Activated CD4-positive, alpha-beta memory T cell treated with anti-CD3 and anti-CD28 coated beads for 36 hours (primary cell): Measurements from ENCODE around the gene ITPR3. TPM values are rescaled to one million over a fixed set of nuclear protein-coding genes. Genes with fewer than 3 reads are reported as not detected.

ENCODE experiments used
- CTCF ChIA-PET: fragments of 350-600 bp; sonication (Branson Sonifier 250); formaldehyde crosslinking; loops from one replicate; lab custom pipeline; 2021; ENCODE audit warnings: antibody characterized with exemption, inconsistent platforms; lab: Charles Lee
- POLR2A ChIA-PET: fragments of 350-600 bp; sonication (Branson Sonifier 250); formaldehyde crosslinking; loops from one replicate; lab custom pipeline; 2021; ENCODE audit warnings: antibody characterized with exemption; lab: Charles Lee
- DNase-seq: peaks from one replicate; pipeline ENCODE4 v3.0.0-alpha.2; 2020
- H3K27ac Mint-ChIP-seq: one replicate; pipeline ENCODE4 v1.8.0; 2021; ENCODE audit warnings: mixed read lengths
- H3K27me3 Mint-ChIP-seq: one replicate; pipeline ENCODE4 v1.8.0; 2021; ENCODE audit warnings: mixed read lengths
- H3K36me3 Mint-ChIP-seq: one replicate; pipeline ENCODE4 v1.8.0; 2021; ENCODE audit warnings: mixed read lengths
- H3K4me1 Mint-ChIP-seq: one replicate; pipeline ENCODE4 v1.8.0; 2021; ENCODE audit warnings: low read depth, mixed read lengths
- H3K4me3 Mint-ChIP-seq: one replicate; pipeline ENCODE4 v1.8.0; 2021; ENCODE audit warnings: mild to moderate bottlenecking, mixed read lengths
- H3K9me3 Mint-ChIP-seq: one replicate; pipeline ENCODE4 v1.8.0; 2021; ENCODE audit warnings: mixed read lengths
- intact Hi-C: fragments of 100-400 bp; cut with micrococcal nuclease; formaldehyde crosslinking; loops from one replicate; pipeline ENCODE4 v1.15.1; 2023
- total RNA-seq, 2 experiments: library from RNA; stranded (reverse); gene quantifications; one replicate each; pipeline ENCODE4 v1.2.3, GENCODE V29; 2021

Gene ITPR3
- total RNA-seq, 2 experiments from 2014 or later, result 41.6 to 45.6 TPM

GRCh38 chr6:33672808-33673207 is 51.7 kb downstream of the ITPR3 start:
- no peak for DNase-seq
- ChIA-PET CTCF (no interaction called here), POLR2A (no interaction called here)
- Mint-ChIP-seq H3K36me3 (peaks cover 48% of the 10 kb centered on the region), H3K4me3 (no peak overlapping the region), H3K27me3 (no peaks in the 10 kb centered on the region), H3K9me3 (no peaks in the 10 kb centered on the region), H3K27ac (no peak overlapping the region), H3K4me1 (peaks cover 16% of the 10 kb centered on the region)
- intact Hi-C loops, result no loop called here

- Mint-ChIP-seq H3K36me3 (peaks cover 47% of the 10 kb centered on the region), H3K4me3 (no peak overlapping the region), H3K27me3 (no peaks in the 10 kb centered on the region), H3K9me3 (no peaks in the 10 kb centered on the region), H3K4me1 (peaks cover 6% of the 10 kb centered on the region), H3K27ac (no peak overlapping the region)
- CTCF ChIA-PET, result no interaction called here
- intact Hi-C loops, result no loop called here
- POLR2A ChIA-PET, result no interaction called here
- no peak for DNase-seq
These were observed 52.7 kb downstream of the ITPR3 start for GRCh38 chr6:33673851-33674250.

GRCh38 chr6:33675968-33676367 is 54.8 kb downstream of the ITPR3 start:
- ChIA-PET CTCF (no interaction called here), POLR2A (no interaction called here)
- Mint-ChIP-seq H3K36me3 (peaks cover 49% of the 10 kb centered on the region), H3K9me3 (no peaks in the 10 kb centered on the region), H3K27me3 (no peaks in the 10 kb centered on the region), H3K4me1 (no peaks in the 10 kb centered on the region), H3K4me3 (no peak overlapping the region), H3K27ac (no peak overlapping the region)
- DNase-seq, result no peak
- intact Hi-C loops, result no loop called here

- no peaks in the 10 kb centered on the region for H3K9me3 Mint-ChIP-seq
- H3K4me1 Mint-ChIP-seq, result no peaks in the 10 kb centered on the region
- ChIA-PET CTCF (no interaction called here), POLR2A (no interaction called here)
- H3K27me3 Mint-ChIP-seq, result no peaks in the 10 kb centered on the region
- no peak overlapping the region for H3K4me3 Mint-ChIP-seq
- intact Hi-C loops, result no loop called here
- DNase-seq, result no peak
- peaks cover 55% of the 10 kb centered on the region for H3K36me3 Mint-ChIP-seq
- no peak overlapping the region for H3K27ac Mint-ChIP-seq
These were observed 55.5 kb downstream of the ITPR3 start for GRCh38 chr6:33676416-33677142.

DNA sequence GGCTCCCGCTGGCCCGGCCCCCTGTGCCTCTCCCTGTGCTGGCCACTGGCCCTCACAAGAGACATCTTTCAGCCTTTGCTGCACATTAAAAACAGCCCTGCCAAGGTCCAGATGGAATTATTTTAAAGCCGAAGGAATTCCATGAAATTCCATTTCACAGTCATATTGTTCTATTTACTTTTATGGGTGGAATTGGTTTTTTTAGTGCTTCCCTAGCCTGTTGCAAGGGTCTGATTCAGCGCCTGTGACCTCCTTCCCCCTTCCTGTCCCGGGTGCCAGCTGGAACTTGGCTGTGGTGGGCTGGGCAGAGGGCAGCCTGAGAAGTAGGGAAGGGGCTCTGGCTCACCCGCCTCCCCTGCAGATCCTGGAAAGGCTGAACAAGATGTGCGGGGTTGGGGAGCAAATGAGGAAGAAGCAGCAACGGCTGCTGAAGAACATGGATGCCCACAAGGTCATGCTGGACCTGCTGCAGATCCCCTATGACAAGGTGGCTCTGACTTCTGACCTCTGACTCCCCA is 56.1 kb downstream of the ITPR3 start:
- ChIA-PET CTCF (no interaction called here), POLR2A (no interaction called here)
- peaks cover 52% of the 10 kb centered on the region for H3K36me3 Mint-ChIP-seq
- intact Hi-C loops, result no loop called here
- no peak overlapping the region for H3K27ac Mint-ChIP-seq
- H3K4me3 Mint-ChIP-seq, result no peak overlapping the region
- DNase-seq, result no peak
- peaks cover under 1% of the 10 kb centered on the region for H3K4me1 Mint-ChIP-seq
- H3K27me3 Mint-ChIP-seq, result no peaks in the 10 kb centered on the region
- H3K9me3 Mint-ChIP-seq, result no peaks in the 10 kb centered on the region

GRCh38 chr6:33677689-33678088 is 56.6 kb downstream of the ITPR3 start:
- peaks cover 6% of the 10 kb centered on the region for H3K4me1 Mint-ChIP-seq
- H3K36me3 Mint-ChIP-seq, result peaks cover 55% of the 10 kb centered on the region
- ChIA-PET POLR2A (no interaction called here), CTCF (no interaction called here)
- intact Hi-C loops, result no loop called here
- no peak for DNase-seq
- H3K27ac Mint-ChIP-seq, result no peak overlapping the region
- no peak overlapping the region for H3K4me3 Mint-ChIP-seq
- no peaks in the 10 kb centered on the region for H3K27me3 Mint-ChIP-seq
- no peaks in the 10 kb centered on the region for H3K9me3 Mint-ChIP-seq

DNA sequence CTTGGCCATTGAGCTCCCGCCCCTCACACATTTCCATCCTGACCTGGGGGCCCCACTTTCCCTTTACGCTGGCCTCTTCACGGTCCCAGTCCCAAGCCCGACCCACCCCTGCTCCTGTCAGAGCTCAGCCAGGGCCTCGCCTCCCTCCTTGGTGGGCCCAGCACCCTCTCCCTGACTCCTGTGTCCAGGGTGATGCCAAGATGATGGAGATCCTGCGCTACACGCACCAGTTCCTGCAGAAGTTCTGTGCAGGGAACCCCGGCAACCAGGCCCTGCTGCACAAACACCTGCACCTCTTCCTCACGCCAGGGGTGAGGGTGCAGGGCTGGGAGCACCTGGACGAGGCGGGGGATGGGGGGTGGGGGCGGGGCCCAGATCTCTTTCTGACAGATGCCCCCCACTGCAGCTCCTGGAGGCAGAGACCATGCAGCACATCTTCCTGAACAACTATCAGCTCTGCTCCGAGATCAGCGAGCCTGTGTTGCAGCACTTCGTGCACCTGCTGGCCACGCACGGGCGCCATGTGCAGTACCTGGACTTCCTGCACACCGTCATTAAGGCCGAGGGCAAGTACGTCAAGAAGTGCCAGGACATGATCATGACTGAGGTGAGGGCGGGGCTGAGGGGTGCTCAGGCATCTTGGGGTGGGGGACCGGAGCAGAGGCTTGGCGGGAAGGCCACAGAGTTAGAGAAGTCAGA is 57.3 kb downstream of the ITPR3 start:
- ChIA-PET POLR2A (no interaction called here), CTCF (no interaction called here)
- H3K4me3 Mint-ChIP-seq, result no peak overlapping the region
- peaks cover 55% of the 10 kb centered on the region for H3K36me3 Mint-ChIP-seq
- H3K27ac Mint-ChIP-seq, result no peak overlapping the region
- H3K27me3 Mint-ChIP-seq, result no peaks in the 10 kb centered on the region
- peaks cover 11% of the 10 kb centered on the region for H3K4me1 Mint-ChIP-seq
- DNase-seq, result no peak
- intact Hi-C loops, result no loop called here
- no peaks in the 10 kb centered on the region for H3K9me3 Mint-ChIP-seq

DNA sequence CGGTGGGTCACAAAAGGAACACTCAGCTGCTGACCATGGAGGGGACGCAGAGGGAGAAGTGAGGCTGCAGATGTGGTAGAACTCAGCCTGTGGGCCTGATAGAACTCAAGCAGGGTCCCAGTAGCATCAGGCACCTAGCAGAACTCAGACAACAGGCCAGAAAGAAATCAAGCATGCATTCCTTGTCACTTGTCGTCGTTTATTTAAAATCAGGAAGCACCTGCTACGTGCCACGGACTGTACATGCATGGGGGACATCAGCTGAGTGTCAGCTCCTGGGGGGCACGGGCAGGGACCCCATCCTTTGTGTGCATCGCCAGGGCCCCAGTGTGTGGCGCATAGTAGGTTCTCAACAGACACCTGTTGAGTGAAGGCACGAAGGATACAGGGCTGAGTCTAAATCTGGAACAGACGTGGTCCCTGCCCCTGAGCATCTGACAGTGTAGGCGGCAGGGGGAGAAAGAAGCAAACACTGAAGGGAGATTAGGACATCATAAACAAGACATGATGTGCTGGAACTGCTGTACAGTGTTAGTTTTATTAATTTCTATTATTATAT is 57.9 kb downstream of the ITPR3 start:
- no peaks in the 10 kb centered on the region for H3K27me3 Mint-ChIP-seq
- H3K36me3 Mint-ChIP-seq, result peaks cover 57% of the 10 kb centered on the region
- intact Hi-C loops, result no loop called here
- H3K27ac Mint-ChIP-seq, result no peak overlapping the region
- H3K4me3 Mint-ChIP-seq, result no peak overlapping the region
- no peaks in the 10 kb centered on the region for H3K9me3 Mint-ChIP-seq
- DNase-seq, result no peak
- ChIA-PET POLR2A (no interaction called here), CTCF (no interaction called here)
- peaks cover 15% of the 10 kb centered on the region for H3K4me1 Mint-ChIP-seq

GRCh38 chr6:33679761-33680160 is 58.6 kb downstream of the ITPR3 start:
- H3K36me3 Mint-ChIP-seq, result peaks cover 56% of the 10 kb centered on the region
- no peaks in the 10 kb centered on the region for H3K9me3 Mint-ChIP-seq
- ChIA-PET CTCF (no interaction called here), POLR2A (no interaction called here)
- no peak for DNase-seq
- H3K4me1 Mint-ChIP-seq, result peaks cover 15% of the 10 kb centered on the region
- no peak overlapping the region for H3K4me3 Mint-ChIP-seq
- intact Hi-C loops, result no loop called here
- H3K27me3 Mint-ChIP-seq, result no peaks in the 10 kb centered on the region
- H3K27ac Mint-ChIP-seq, result no peak overlapping the region

GRCh38 chr6:33682341-33682740 is 61.2 kb downstream of the ITPR3 start:
- H3K4me3 Mint-ChIP-seq, result no peak overlapping the region

DNA sequence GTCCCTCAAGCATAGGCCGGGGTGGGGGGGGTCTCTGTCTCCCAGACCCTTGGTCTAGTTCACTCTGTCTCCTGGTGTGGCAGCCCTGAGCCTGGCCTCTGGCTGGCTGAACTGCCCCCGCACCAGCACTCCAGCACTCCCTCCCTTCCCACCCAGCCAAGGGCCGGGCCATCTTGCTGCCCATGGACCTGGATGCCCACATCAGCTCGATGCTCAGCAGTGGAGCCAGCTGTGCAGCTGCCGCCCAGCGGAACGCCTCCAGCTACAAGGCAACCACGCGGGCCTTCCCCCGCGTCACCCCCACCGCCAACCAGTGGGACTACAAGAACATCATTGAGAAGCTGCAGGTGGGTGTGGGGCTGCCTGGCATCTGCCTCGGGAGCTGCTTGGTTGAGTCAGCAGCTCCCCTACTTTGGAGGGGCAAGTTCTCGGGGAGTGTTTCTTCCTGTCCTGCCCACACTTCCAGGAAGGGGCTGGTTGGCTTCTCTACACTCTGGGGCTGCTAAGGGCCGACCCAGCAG is 62.0 kb downstream of the ITPR3 start:
- Mint-ChIP-seq H3K4me1 (peaks cover 15% of the 10 kb centered on the region), H3K36me3 (peaks cover 58% of the 10 kb centered on the region), H3K27me3 (no peaks in the 10 kb centered on the region), H3K4me3 (no peak overlapping the region), H3K9me3 (no peaks in the 10 kb centered on the region), H3K27ac (peak overlapping the region; percentile 80)
- CTCF ChIA-PET, result interaction anchor here (0.6 to 2.8 kb wide), 8 partner anchors 12 to 112 kb away, joined by 3 to 19 read pairs (median 3); partner anchors contain the start of gene UQCC2
- DNase-seq, result peak; percentile 73
- intact Hi-C loops, result no loop called here
- POLR2A ChIA-PET, result interaction anchor here (1.5 kb wide), 1 partner anchor 14 kb away, joined by 3 read pairs; no protein-coding TSS in a partner anchor

More at GRCh38 chr6:33682341-33682740, 61.2 kb downstream of the ITPR3 start:
- POLR2A ChIA-PET, result no interaction called here
- Mint-ChIP-seq H3K27ac (peak overlapping the region; percentile 80), H3K27me3 (no peaks in the 10 kb centered on the region), H3K4me1 (peaks cover 15% of the 10 kb centered on the region), H3K9me3 (no peaks in the 10 kb centered on the region), H3K36me3 (peaks cover 61% of the 10 kb centered on the region)
- DNase-seq, result no peak
- CTCF ChIA-PET, result interaction anchor here (0.6 to 2.8 kb wide), 6 partner anchors 12 to 111 kb away, joined by 3 to 19 read pairs (median 3); no protein-coding TSS in a partner anchor
- intact Hi-C loops, result no loop called here
